OCI-LY7 (cell line): ENCODE results near the gene LRRC8C. TPM values are rescaled to one million over a fixed set of nuclear protein-coding genes. Genes with fewer than 3 reads are reported as not detected.

Experiments used
- BruUV-seq: library from RNA; stranded (reverse); fragments of 400-500 nt; replicated peaks from 2 replicates; lab custom pipeline; 2021; lab: Mats Ljungman, UMichigan
- CTCF ChIA-PET: fragments of 300-600 bp; sonication (Branson Sonifier 250); formaldehyde crosslinking; loops from one replicate; lab custom pipeline; 2022; ENCODE audit warnings: antibody characterized with exemption; ENCODE audit not compliant: unreplicated experiment; lab: Charles Lee
- POLR2A ChIA-PET: fragments of 300-600 bp; sonication (Branson Sonifier 250); formaldehyde crosslinking; loops from one replicate; lab custom pipeline; 2022; ENCODE audit warnings: antibody characterized with exemption; lab: Charles Lee
- DNase-seq: peaks from one replicate; pipeline ENCODE4 v3.0.0-alpha.2; 2015; ENCODE audit warnings: low spot score
- H2AFZ ChIP-seq: fragments of 200-600 bp; sonication (generic), shearing (Covaris generic); 2 replicates; pipeline ENCODE4 v1.6.1; 2014; ENCODE audit warnings: mild to moderate bottlenecking, antibody characterized with exemption, low read length, moderate library complexity
- H3K27ac ChIP-seq: fragments of 200-600 bp; sonication (generic); 2 replicates; pipeline ENCODE4 v1.5.1; 2014; ENCODE audit warnings: mixed run types, low read depth, mild to moderate bottlenecking, moderate library complexity, low read length, inconsistent platforms; ENCODE audit not compliant: poor library complexity, severe bottlenecking
- H3K36me3 ChIP-seq: fragments of 200-600 bp; sonication (generic); 2 replicates; pipeline ENCODE4 v1.6.1; 2014; ENCODE audit warnings: mild to moderate bottlenecking, antibody characterized with exemption, low read length, moderate library complexity, mixed read lengths; ENCODE audit not compliant: insufficient read depth
- H3K4me1 ChIP-seq: fragments of 200-600 bp; sonication (generic); 2 replicates; pipeline ENCODE4 v1.5.1; 2014; ENCODE audit warnings: mild to moderate bottlenecking, low read length; ENCODE audit not compliant: insufficient read depth, poor library complexity, severe bottlenecking
- H3K4me2 ChIP-seq: fragments of 200-600 bp; sonication (generic); 2 replicates; pipeline ENCODE4 v1.6.1; 2014; ENCODE audit warnings: mild to moderate bottlenecking, low read length
- H3K4me3 ChIP-seq: fragments of 200-600 bp; sonication (generic); 2 replicates; pipeline ENCODE4 v1.5.1; 2014; ENCODE audit warnings: mild to moderate bottlenecking, low read depth, low read length; ENCODE audit not compliant: poor library complexity, severe bottlenecking
- H3K79me2 ChIP-seq: fragments of 200-600 bp; sonication (generic); 2 replicates; pipeline ENCODE4 v1.6.1; 2016; ENCODE audit warnings: low read depth, mild to moderate bottlenecking, low read length, moderate library complexity, mixed read lengths; ENCODE audit not compliant: insufficient read depth
- H3K9me2 ChIP-seq: fragments of 200-600 bp; sonication (generic); 2 replicates; pipeline ENCODE4 v1.6.1; 2016; ENCODE audit warnings: mild to moderate bottlenecking, low read length, mixed read lengths; ENCODE audit not compliant: insufficient read depth
- H3K9me3 ChIP-seq: fragments of 200-600 bp; sonication (generic); 2 replicates; pipeline ENCODE4 v1.6.1; 2014; ENCODE audit warnings: mild to moderate bottlenecking, mixed run types, low read length, mixed read lengths
- H4K20me1 ChIP-seq: fragments of 200-600 bp; sonication (generic); 2 replicates; pipeline ENCODE4 v1.6.1; 2014; ENCODE audit warnings: mild to moderate bottlenecking, antibody characterized with exemption, low read length, moderate library complexity, mixed read lengths; ENCODE audit not compliant: insufficient read depth
- EZH2phosphoT487 ChIP-seq: fragments of 200-600 bp; sonication (generic); IDR thresholded peaks from 2 replicates; pipeline ENCODE4 v1.6.1; 2018; ENCODE audit warnings: low read depth, borderline replicate concordance, mild to moderate bottlenecking, mixed run types, antibody characterized with exemption, low read length, moderate library complexity, mixed read lengths
- intact Hi-C: fragments of 100-400 bp; cut with micrococcal nuclease; formaldehyde crosslinking; loops from one replicate; pipeline ENCODE4 v1.10.0; 2022; ENCODE audit not compliant: unreplicated experiment
- total RNA-seq, 2 experiments: library from RNA; depleted of rRNA in 1 of 2; stranded (reverse); fragments of >200 nt in 1 of 2; shearing (Covaris generic) in 1 of 2; gene quantifications; 2 replicates each; pipeline ENCODE4 v1.2.3, GENCODE V29; 2014 to 2022
- TF ChIP-seq, protein P1 (sequence below): fragments of 200-600 bp; sonication (generic); conservative IDR thresholded peaks from 2 replicates; pipeline ENCODE4 v1.5.1; 2014; ENCODE audit warnings: mild to moderate bottlenecking, antibody characterized with exemption, low read length, moderate library complexity, mixed read lengths

Gene LRRC8C
- total RNA-seq, 2 experiments from 2014 or later: 6.0 to 9.0 TPM

DNA sequence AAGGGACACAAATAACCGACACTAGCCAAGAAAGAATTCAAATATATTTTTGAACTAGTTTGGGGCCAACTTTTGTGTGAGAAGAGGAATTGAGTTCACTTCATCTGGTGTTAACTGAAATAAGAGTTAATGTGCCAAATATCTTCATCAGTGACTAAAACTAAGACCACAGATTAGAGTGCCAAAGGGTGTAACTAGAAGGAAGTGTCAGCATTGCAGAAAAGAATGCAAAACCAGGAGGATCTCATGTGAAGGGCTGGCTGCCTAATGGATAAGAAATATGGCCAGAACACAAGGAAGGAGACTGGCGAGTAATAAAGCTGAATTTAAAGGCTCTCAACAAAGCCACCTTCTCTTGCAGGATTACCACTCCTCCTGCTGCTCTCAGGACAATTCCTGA, 126.1 kb downstream of the LRRC8C start:
- POLR2A ChIA-PET: interaction anchor here (0.6 to 10.1 kb wide), 6 partner anchors 35 to 218 kb away, joined by 3 to 90 read pairs (median 6); partner anchors contain the start of gene LRRC8C
- CTCF ChIA-PET: no interaction called here

DNA sequence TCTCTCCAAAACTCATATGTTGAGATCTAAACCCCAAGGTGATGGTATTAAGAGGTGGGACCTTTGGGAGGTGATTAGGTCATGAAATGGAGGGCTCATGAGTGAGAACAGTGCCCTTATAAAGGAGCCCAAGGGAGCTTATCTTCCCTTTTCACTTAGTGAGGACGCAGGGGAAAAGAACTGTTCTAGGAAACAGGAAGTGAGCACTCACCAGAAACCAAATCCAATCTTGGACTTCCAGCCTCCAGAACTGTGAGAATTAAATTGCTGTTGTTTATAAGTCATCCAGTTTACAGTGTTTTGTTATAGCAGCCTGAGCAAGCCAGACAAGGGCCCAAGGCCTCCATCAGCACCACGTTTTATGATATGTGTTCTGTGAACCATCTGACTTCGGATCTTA, 127.6 kb downstream of the LRRC8C start:
- H2AFZ ChIP-seq: no peak overlapping the region
- no peak for DNase-seq
- intact Hi-C loops: loop anchor here (5.0 kb wide), 1 partner anchor 38 kb away; no protein-coding TSS in a partner anchor
- no TSS peak for BruUV-seq
- H3K4me1 ChIP-seq: peaks cover 27% of the 10 kb centered on the region
- no peak overlapping the region for H3K4me3 ChIP-seq
- no peaks in the 10 kb centered on the region for H3K9me2 ChIP-seq
- POLR2A ChIA-PET: interaction anchor here (0.5 to 10.1 kb wide), 3 partner anchors 65 to 160 kb away, joined by 3 to 90 read pairs (median 3); partner anchors contain the start of gene LRRC8C
- H4K20me1 ChIP-seq: no peaks in the 10 kb centered on the region
- H3K36me3 ChIP-seq: no peaks in the 10 kb centered on the region
- H3K4me2 ChIP-seq: no peak overlapping the region
- TF ChIP-seq, protein P1, sequence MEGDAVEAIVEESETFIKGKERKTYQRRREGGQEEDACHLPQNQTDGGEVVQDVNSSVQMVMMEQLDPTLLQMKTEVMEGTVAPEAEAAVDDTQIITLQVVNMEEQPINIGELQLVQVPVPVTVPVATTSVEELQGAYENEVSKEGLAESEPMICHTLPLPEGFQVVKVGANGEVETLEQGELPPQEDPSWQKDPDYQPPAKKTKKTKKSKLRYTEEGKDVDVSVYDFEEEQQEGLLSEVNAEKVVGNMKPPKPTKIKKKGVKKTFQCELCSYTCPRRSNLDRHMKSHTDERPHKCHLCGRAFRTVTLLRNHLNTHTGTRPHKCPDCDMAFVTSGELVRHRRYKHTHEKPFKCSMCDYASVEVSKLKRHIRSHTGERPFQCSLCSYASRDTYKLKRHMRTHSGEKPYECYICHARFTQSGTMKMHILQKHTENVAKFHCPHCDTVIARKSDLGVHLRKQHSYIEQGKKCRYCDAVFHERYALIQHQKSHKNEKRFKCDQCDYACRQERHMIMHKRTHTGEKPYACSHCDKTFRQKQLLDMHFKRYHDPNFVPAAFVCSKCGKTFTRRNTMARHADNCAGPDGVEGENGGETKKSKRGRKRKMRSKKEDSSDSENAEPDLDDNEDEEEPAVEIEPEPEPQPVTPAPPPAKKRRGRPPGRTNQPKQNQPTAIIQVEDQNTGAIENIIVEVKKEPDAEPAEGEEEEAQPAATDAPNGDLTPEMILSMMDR: no peak
- no peak for TF ChIP-seq EZH2phosphoT487
- H3K27ac ChIP-seq: no peak overlapping the region
- no peaks in the 10 kb centered on the region for H3K79me2 ChIP-seq
- CTCF ChIA-PET: no interaction called here
- H3K9me3 ChIP-seq: no peaks in the 10 kb centered on the region

More for the DNA sequence above, 126.1 kb downstream of the LRRC8C start:
- H3K9me3 ChIP-seq: no peaks in the 10 kb centered on the region
- DNase-seq: no peak
- intact Hi-C loops: no loop called here
- no peak overlapping the region for H3K4me3 ChIP-seq
- BruUV-seq: no TSS peak
- no peaks in the 10 kb centered on the region for H3K79me2 ChIP-seq
- H4K20me1 ChIP-seq: no peaks in the 10 kb centered on the region
- no peak overlapping the region; the same call in 1 of the 2 replicates for H2AFZ ChIP-seq
- peaks cover 27% of the 10 kb centered on the region for H3K4me1 ChIP-seq
- TF ChIP-seq, protein P1: no peak
- TF ChIP-seq EZH2phosphoT487: no peak
- no peaks in the 10 kb centered on the region for H3K9me2 ChIP-seq
- no peak overlapping the region for H3K27ac ChIP-seq
- no peak overlapping the region for H3K4me2 ChIP-seq
- no peaks in the 10 kb centered on the region for H3K36me3 ChIP-seq

DNA sequence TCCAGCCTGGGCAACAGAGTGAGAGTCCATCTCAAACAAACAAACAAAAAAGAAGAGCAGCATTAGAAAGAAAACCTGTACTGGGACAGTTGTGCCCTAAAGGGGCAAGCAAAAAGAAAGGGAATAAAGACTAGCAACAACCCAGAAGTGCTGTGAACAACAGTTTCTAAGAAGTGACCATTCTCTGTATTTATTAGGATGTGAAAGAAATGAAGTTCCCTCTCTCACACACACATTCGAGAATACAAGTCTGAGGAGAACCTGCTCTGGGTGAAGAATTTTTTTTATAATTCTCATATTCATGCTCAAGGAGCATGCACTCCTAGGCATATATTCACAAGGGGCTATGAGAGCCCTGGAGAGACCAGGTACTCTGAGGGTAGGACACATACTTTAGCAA, 128.4 kb downstream of the LRRC8C start:
- no peak overlapping the region for H2AFZ ChIP-seq
- no peaks in the 10 kb centered on the region for H3K9me3 ChIP-seq
- intact Hi-C loops: loop anchor here (5.0 kb wide), 1 partner anchor 39 kb away; no protein-coding TSS in a partner anchor
- no peak for TF ChIP-seq EZH2phosphoT487
- TF ChIP-seq, protein P1: no peak
- CTCF ChIA-PET: interaction anchor here (0.5 to 0.8 kb wide), 2 partner anchors 65 to 146 kb away, joined by 3 to 4 read pairs; no protein-coding TSS in a partner anchor
- peaks cover 27% of the 10 kb centered on the region for H3K4me1 ChIP-seq
- DNase-seq: no peak
- no peaks in the 10 kb centered on the region for H3K36me3 ChIP-seq
- H3K79me2 ChIP-seq: no peaks in the 10 kb centered on the region
- POLR2A ChIA-PET: interaction anchor here (1.3 to 10.1 kb wide), 2 partner anchors 63 to 131 kb away, joined by 4 to 90 read pairs; partner anchors contain the start of gene LRRC8C
- no peak overlapping the region for H3K4me3 ChIP-seq
- BruUV-seq: no TSS peak
- H3K4me2 ChIP-seq: no peak overlapping the region
- H3K27ac ChIP-seq: no peak overlapping the region
- no peaks in the 10 kb centered on the region for H3K9me2 ChIP-seq
- H4K20me1 ChIP-seq: no peaks in the 10 kb centered on the region
